ENCODE data around the gene FZD10.

GRCh38 chr12:130167537-130167936, 5.3 kb downstream of the FZD10 start:
- TF ChIP-seq POLR2A (IDR thresholded peaks at IDR 0.05), result no peak
- no peak for TF ChIP-seq CTCF (IDR thresholded peaks at IDR 0.05)

Measured in body of pancreas (tissue), 4 donors.